GM19438 (cell line): Measurements from ENCODE around the gene CSH2.

ENCODE experiments used
- ATAC-seq: cut with Tn5 transposase; IDR thresholded peaks from one replicate; pipeline ENCODE4 v1.9.1; 2021; ENCODE audit warnings: low read depth; ENCODE audit not compliant: unreplicated experiment

The CSH2 gene

GRCh38 chr17:63837480-63837879, 36.0 kb downstream of the CSH2 start:
- ATAC-seq = no peak

DNA sequence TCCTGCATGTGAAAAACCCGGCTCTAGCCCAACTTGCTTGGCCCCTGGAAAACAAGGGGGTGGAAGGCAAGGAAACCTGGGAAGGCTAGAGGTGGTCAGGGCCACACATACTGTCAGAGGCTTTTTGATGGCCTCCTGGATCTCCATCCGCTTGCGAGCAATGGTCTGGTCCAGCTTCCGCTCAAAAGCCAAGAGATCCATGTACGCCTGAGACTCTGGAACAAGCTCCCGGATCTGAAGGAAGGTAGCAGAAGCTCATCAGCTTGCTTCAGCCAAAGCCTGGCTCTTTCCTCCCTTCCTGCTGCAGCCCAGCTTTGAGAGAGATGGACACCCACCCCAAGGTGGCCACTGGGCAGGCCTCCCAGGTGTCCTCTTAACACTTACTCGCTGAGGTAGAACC, 36.7 kb downstream of the CSH2 start:
- no peak for ATAC-seq

- no peak for ATAC-seq
Measured at GRCh38 chr17:63835167-63835720, 38.2 kb downstream of the CSH2 start.

DNA sequence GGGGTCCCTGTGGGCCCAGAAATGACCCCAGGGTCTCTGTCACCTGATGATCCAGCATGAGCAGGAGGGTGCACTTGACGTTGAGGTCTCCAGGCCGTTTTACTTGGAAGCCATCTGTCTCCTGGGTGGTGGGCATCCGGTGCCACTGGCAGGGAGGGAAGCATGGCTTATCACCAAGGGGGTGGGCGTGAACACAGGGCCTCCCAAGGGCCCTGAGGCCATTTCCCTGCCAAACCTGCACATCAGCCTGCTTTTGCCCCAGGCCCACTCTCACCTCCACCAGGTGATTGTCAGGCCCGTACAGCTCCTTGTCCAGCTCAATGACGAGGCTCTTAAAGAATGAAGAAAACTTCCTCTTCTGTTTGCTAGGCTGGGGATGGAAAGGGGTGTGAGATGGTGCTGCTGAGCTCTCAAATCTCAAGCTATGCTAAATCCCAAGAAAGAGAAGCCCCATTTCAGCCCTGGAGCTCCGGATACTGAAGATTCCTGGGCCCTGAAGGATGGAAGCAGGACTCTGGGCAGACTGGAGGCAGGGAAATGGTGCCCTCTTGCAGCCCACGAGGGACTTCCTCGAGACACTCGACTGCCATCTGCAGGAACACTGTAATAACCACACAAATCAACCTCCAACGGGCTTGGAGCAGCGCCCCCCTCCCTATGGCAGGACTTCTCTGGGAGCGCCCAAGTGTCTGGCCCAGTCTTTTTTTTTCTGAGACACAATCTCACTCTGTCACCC, 38.9 kb downstream of the CSH2 start:
- peak; percentile 71 for ATAC-seq

DNA sequence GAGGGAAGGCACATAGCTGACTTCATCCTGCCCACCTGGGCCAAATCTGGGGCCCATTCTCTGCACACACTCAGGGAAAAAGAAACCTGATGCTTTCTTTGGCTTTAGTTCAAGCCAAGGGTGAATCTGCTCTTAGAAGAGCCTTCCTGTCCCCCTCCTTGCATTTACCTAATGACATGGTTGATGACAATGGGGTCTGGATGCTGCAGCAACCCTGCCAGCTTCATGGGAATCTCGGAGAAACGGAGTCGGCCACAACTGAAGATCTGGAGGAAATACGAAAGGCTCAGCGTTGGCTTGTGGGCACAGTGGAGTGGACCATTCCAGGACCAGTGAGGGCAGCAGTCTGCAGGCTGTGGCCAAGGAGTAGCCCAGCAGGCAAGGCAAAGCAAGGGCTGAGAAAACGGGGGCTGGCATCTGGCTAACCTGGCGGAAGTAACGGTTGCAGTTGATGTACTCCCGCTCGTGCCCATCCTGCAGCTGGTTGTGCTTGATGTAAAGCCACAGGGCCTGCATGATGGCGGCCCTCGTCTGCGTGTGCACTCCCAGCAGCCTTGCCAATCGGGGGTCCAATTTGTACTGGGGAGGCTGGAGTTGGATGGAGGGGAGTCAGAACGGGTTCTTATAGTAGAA, 39.6 kb downstream of the CSH2 start:
- no peak for ATAC-seq

DNA sequence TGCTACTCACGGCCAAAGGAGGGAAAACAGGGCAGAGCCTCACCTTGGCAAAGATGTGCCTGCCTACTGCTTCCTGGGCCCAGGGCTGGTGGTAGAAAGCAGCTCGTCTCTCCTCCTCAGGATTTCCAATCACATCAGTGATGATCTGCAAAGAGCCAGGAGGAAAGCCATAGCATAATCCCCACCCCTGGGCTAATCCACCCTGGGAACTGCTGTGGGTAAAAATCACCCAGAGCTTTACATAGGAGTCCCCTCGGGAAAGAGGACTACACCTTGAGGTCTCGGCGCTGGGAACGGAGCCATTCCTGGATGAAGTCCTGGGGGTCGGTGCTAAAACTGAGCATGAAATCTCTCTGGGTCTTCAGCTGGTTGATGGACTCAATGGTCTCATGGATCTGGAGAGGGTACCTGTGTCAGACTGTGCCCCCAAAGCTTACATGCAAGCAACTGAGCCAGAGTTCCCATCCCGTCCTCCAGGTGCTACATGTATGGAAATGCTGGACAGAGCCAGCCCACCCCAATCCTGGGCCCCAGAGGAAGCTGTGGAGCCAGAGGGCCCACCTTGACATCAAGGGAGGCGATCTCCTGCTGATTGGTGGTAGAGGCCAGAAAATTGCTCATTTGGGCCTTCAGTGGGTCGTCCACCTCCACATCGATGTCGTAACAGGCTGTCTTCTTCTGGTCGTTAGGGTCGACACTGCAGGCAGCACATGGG, 40.3 kb downstream of the CSH2 start:
- no peak for ATAC-seq

GRCh38 chr17:63832455-63832854, 41.0 kb downstream of the CSH2 start:
- ATAC-seq = no peak

GRCh38 chr17:63832014-63832413, 41.5 kb downstream of the CSH2 start:
- ATAC-seq = no peak

- ATAC-seq = no peak
Measured at GRCh38 chr17:63831505-63831904, 42.0 kb downstream of the CSH2 start.

DNA sequence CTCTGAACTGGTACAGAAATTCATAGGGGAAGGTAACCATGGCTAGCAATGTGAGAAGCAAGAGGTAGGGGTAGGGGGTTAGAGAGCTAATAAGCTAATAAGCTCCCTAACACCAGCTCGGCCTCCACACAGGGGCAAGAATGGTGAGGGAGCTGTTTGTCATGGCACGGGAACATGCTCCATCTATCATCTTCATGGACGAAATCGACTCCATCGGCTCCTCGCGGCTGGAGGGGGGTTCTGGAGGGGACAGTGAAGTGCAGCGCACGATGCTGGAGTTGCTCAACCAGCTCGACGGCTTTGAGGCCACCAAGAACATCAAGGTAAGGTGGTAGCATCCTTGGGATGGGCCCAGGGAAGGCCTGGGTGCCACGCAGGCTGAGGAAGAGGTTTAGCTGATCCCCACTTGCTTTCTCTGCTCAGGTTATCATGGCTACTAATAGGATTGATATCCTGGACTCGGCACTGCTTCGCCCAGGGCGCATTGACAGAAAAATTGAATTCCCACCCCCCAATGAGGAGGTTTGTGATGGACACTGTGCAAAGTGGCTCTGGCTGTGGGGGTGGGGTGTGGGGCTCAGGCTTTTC, 42.5 kb downstream of the CSH2 start:
- ATAC-seq = no peak

DNA sequence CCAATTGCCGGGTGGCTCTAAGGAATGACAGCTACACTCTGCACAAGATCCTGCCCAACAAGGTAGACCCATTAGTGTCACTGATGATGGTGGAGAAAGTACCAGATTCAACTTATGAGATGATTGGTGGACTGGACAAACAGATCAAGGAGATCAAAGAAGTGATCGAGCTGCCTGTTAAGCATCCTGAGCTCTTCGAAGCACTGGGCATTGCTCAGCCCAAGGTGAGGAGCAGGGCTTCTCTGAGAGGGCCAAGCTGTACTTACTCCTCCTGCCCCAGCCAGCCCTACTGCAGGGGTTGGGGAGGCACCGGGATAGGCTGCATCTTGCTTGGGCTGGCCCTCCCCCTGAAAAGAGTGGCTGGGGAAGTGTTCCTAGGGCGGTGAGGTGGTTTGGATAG, 43.2 kb downstream of the CSH2 start:
- ATAC-seq = no peak

- ATAC-seq = no peak
Measured at GRCh38 chr17:63828936-63829335, 44.5 kb downstream of the CSH2 start.

DNA sequence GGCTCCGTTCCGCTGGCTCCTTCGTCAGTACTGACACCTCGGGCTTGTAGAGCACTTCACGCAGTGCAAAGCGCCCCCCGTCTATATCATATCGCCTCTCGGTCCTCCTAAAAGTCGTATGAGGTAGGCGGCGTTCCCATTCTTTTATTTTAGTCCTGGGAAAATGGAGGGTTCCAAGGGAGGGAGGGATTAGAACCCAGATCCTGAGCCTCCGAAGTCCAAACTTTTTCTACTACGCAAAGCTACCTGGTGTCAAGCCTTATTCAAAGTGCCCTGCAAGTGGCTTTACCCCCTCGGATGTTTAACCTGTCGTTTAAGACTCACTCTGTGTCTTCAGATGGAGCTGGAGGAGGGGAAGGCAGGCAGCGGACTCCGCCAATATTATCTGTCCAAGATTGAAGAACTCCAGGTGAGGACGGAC, 45.7 kb downstream of the CSH2 start:
- no peak for ATAC-seq

GRCh38 chr17:63827002-63827800, 46.3 kb downstream of the CSH2 start, which contains the start of the genes FTSJ3 and PSMC5:
Gene FTSJ3, minus strand, starts transcription at chr17:63827663. Its CDS starts 761 bp downstream, at chr17:63826902.
Gene PSMC5, plus strand, starts transcription at chr17:63827431. Its CDS starts 60 bp downstream, at chr17:63827491.
- ATAC-seq = peak; percentile 92

GRCh38 chr17:63826468-63827001, 46.9 kb downstream of the CSH2 start:
- no peak for ATAC-seq

GRCh38 chr17:63824362-63824761, 49.1 kb downstream of the CSH2 start:
- ATAC-seq = no peak

DNA sequence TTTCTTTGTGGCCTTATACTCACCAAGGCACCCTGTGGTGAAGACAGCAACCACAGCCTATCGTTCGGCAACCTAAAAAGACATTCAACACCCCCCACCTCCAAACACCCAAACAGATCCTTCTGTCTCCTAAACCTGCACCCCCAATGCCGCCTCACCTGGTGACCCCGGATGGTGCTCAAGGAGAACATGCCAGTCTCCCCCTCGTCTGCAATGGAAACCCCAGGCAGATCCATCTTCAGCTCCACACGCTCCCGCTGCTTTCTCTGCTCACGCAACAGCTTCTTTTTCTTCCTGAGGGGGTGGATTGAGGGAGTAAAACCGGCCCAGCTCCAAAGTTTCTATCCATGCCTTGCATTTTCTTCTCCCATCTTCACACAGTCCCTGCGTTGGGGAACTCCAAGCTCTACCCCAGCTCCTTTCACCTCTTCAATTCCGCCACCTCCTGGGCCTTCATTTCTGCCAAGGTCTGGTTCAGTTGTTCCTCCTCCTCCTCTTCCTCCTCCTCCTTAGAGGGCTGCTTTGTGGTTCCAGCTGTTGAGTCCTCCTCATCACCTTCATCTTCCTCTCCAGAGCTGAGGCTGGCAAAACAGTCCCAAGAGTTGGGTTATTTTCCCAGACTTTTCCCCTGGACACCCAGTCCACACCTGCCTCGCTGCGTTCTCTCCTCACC, 49.7 kb downstream of the CSH2 start:
- ATAC-seq = no peak

GRCh38 chr17:63822537-63822936, 50.9 kb downstream of the CSH2 start:
- ATAC-seq = no peak
